Peyer's patch (tissue), 4 donors: ENCODE results near the gene FRMD5. TPM values are rescaled to one million over a fixed set of nuclear protein-coding genes. Genes with fewer than 3 reads are reported as not detected.

ENCODE experiments used
- DNase-seq, 3 donors: peaks; one replicate each; pipeline ENCODE4 v3.0.0-alpha.2; 2017 to 2019
- H3K27ac ChIP-seq, 4 donors: fragments of 200-600 bp; sonication (generic); one replicate each; pipeline ENCODE4 v1.5.1; 2016 to 2019
- H3K27me3 ChIP-seq, 2 donors: fragments of 200-600 bp; sonication (generic); one replicate each; pipeline ENCODE4 v1.5.1; 2019
- H3K36me3 ChIP-seq, 3 donors: fragments of 200-600 bp; sonication (generic); one replicate each; pipeline ENCODE4 v1.5.1; 2016 to 2019
- H3K4me1 ChIP-seq, 4 donors: fragments of 200-600 bp; sonication (generic); one replicate each; pipeline ENCODE4 v1.5.1; 2016 to 2019
- H3K4me3 ChIP-seq, 4 donors: fragments of 200-600 bp; sonication (generic); 1 replicate in 3 of 4; 2 replicates in 1 of 4; pipeline ENCODE4 v1.5.1; 2016 to 2019; ENCODE audit warnings: mild to moderate bottlenecking in 1 of 4
- H3K9me3 ChIP-seq, 4 donors: fragments of 200-600 bp; sonication (generic); one replicate each; pipeline ENCODE4 v1.5.1; 2016 to 2019; ENCODE audit warnings: mild to moderate bottlenecking in 1 of 4
- POLR2A ChIP-seq, 2 donors: fragments of 450-650 bp; IDR thresholded peaks; one replicate each; pipeline ENCODE4 v1.5.1; 2017; ENCODE audit warnings: antibody characterized with exemption in 2 of 2, mild to moderate bottlenecking in 2 of 2, moderate library complexity in 2 of 2
- total RNA-seq, 4 donors: library from RNA; depleted of rRNA; stranded (reverse); fragments of >200 nt; gene quantifications; one replicate each; pipeline ENCODE4 v1.1.0, GENCODE V29; 2016
- TF ChIP-seq, protein P1 (sequence below), 6 experiments: fragments of 450-650 bp in 4 of 6; fragments of 200-600 bp in 2 of 6; sonication (generic) in 1 of 6; IDR thresholded peaks; one replicate each; pipeline ENCODE4 v1.5.1; 2017 to 2019; ENCODE audit warnings: antibody characterized with exemption in 6 of 6, mild to moderate bottlenecking in 3 of 6, moderate library complexity in 1 of 6

The FRMD5 gene
- total RNA-seq, 4 donors from 2014 or later: 0.54 to 5.0 (median 0.57) TPM; not detected in 1

DNA sequence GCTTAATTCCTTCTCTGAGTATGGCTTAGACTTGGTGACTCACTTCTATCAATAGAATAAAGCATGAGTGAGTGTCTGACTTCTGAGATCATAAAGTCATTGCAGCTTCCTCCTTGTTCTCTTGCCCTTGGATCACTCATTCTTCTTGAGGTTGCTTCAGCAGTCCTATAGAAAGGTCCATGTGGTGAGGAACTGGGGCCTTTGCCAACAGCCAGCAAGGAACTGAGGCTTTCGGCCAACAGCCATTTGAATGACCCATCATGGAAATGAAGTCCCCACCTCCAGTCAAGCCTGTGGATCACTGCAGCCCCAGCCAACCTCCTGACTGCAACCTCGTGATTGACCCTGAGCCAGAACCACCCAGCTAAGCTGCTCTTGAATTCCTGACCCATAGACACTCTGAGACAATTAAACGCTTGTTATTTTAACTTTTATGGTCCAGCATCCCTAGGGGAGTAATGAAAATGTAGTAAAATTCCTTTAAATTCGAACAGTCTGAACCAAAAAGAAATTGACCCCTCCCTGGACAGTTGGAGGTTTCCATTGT is 283.8 kb downstream of the FRMD5 start:
- TF ChIP-seq, protein P1, sequence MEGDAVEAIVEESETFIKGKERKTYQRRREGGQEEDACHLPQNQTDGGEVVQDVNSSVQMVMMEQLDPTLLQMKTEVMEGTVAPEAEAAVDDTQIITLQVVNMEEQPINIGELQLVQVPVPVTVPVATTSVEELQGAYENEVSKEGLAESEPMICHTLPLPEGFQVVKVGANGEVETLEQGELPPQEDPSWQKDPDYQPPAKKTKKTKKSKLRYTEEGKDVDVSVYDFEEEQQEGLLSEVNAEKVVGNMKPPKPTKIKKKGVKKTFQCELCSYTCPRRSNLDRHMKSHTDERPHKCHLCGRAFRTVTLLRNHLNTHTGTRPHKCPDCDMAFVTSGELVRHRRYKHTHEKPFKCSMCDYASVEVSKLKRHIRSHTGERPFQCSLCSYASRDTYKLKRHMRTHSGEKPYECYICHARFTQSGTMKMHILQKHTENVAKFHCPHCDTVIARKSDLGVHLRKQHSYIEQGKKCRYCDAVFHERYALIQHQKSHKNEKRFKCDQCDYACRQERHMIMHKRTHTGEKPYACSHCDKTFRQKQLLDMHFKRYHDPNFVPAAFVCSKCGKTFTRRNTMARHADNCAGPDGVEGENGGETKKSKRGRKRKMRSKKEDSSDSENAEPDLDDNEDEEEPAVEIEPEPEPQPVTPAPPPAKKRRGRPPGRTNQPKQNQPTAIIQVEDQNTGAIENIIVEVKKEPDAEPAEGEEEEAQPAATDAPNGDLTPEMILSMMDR (IDR thresholded peaks at IDR 0.05): no peak
- no peak for TF ChIP-seq POLR2A (IDR thresholded peaks at IDR 0.05)
- DNase-seq: no peak
- H3K27me3 ChIP-seq: no peaks in the 10 kb centered on the region
- no peaks in the 10 kb centered on the region for H3K36me3 ChIP-seq
- no peaks in the 10 kb centered on the region for H3K9me3 ChIP-seq
- no peak overlapping the region for H3K4me3 ChIP-seq
- no peaks in the 10 kb centered on the region for H3K4me1 ChIP-seq
- H3K27ac ChIP-seq: no peak overlapping the region

DNA sequence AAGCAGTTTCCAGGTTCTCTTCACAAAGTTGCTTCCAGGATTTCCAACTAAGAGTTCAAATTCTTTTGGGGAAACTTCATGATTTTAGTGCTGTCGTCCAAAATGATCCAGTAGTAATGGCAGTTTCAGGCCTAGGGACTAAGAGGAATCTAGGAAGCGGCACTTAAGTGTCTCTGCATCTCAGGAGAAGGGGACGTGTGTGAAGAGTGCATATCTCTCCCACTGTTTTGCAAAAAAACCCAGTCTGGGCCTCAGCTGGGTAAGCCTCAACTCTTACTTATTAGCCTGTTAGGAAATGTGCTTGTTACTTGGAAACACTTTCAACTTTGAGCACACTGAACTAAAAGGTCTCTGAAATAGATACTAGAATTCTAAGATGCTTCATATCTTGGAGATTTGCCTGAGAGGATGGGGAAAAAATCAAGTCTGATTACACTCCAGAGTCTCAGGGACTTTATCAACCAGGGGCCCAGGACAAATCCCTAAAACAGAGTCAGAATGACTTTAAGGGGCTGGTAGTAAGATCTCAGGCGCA is 286.5 kb downstream of the FRMD5 start:
- Histone ChIP-seq H3K27me3 (no peaks in the 10 kb centered on the region), H3K27ac (no peak overlapping the region), H3K4me3 (no peak overlapping the region), H3K4me1 (no peaks in the 10 kb centered on the region), H3K36me3 (no peaks in the 10 kb centered on the region), H3K9me3 (no peaks in the 10 kb centered on the region)
- DNase-seq: no peak
- TF ChIP-seq, protein P1 (IDR thresholded peaks at IDR 0.05): no peak
- TF ChIP-seq POLR2A (IDR thresholded peaks at IDR 0.05): no peak

DNA sequence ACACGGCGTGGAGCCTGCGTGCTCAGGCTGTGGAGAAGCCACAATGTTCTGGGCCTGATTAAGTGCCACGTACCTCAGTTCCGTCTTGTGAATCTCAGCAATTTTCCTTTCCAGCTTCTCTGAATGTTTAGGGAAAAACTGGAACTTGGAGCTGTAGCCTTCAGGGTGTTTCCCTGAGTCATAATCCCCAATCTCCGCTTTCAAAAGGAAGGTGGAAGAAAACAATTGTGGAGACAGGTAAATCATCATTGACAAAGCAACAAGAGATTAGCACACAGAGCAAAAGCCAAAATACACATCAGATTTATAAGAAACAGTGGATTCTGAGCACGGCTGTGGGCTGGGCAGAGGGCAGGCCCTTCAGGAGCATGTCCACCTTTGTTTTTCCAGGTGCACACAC is 289.3 kb downstream of the FRMD5 start:
- Histone ChIP-seq H3K27ac (no peak overlapping the region), H3K4me1 (no peaks in the 10 kb centered on the region), H3K36me3 (no peaks in the 10 kb centered on the region), H3K27me3 (no peaks in the 10 kb centered on the region), H3K9me3 (no peaks in the 10 kb centered on the region), H3K4me3 (no peak overlapping the region)
- no peak for DNase-seq
- TF ChIP-seq, protein P1 (IDR thresholded peaks at IDR 0.05): no peak
- no peak for TF ChIP-seq POLR2A (IDR thresholded peaks at IDR 0.05)

DNA sequence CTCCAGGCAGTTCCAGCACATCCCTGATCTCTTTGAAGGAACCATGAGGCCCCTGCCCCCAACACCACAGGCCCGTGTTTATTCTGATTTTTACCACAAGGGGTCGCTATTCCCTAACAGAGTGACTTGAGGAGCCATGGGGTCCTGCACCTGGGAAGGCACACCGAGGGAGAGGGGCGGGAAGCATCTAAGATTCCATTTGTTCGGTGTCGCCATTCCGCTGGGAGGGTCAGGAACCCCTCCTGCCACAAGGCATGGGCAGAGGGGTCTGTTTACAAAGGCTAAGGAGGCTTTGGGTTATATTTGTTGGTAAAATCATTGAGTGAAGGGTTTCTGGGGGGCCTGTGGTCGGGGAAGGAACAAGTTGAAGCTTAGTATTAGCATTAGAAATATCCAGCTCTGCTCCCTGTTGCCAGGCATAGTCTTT is 291.2 kb downstream of the FRMD5 start:
- Histone ChIP-seq H3K27me3 (no peaks in the 10 kb centered on the region), H3K4me3 (no peak overlapping the region), H3K9me3 (no peaks in the 10 kb centered on the region), H3K36me3 (no peaks in the 10 kb centered on the region), H3K27ac (no peak overlapping the region), H3K4me1 (no peaks in the 10 kb centered on the region)
- peak in 2 of 3 donors; percentile 60 to 71 for DNase-seq
- TF ChIP-seq, protein P1 (IDR thresholded peaks at IDR 0.05): peak; percentile 65 to 87 (median 73)
- TF ChIP-seq POLR2A (IDR thresholded peaks at IDR 0.05): no peak

DNA sequence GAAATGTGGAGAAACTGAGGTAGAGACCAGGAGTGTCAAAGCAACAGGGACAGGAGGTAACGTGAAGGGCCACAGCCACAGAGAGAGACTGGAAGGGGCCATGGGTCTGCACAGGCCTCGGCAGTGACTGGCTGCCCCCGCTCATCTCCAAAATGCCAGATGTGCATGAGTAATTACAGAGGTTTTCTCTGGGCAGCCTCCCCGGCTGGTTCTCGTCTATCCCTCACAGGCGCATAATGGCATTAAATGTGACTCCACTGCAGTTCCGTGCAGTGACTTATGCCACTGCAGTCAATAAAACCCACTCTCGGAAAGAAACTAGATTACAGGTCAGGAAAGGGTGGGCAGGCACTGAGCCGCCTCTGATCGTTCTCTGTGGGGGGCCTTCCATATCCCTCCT is 293.6 kb downstream of the FRMD5 start:
- Histone ChIP-seq H3K4me1 (no peaks in the 10 kb centered on the region), H3K36me3 (no peaks in the 10 kb centered on the region), H3K4me3 (no peak overlapping the region), H3K27me3 (no peaks in the 10 kb centered on the region), H3K9me3 (no peaks in the 10 kb centered on the region), H3K27ac (no peak overlapping the region)
- no peak for TF ChIP-seq POLR2A (IDR thresholded peaks at IDR 0.05)
- TF ChIP-seq, protein P1 (IDR thresholded peaks at IDR 0.05): no peak
- DNase-seq: no peak
